ENCODE results near the gene OSBPL5.
"Not testable (repeated sequence)": the region's sequence is repeated elsewhere in the genome, so short reads cannot be mapped to it uniquely, and the experiment has no call there.

Gene OSBPL5

GRCh38 chr11:3120071-3120792 is 44.9 kb downstream of the OSBPL5 start:
- DNase-seq, result no peak

GRCh38 chr11:3119141-3119821 is 45.8 kb downstream of the OSBPL5 start:
- DNase-seq, result no peak

GRCh38 chr11:3115321-3115720 is 49.8 kb downstream of the OSBPL5 start:
- DNase-seq, result no peak

GRCh38 chr11:3113661-3114060 is 51.4 kb downstream of the OSBPL5 start:
- not testable (repeated sequence) for DNase-seq

GRCh38 chr11:3111919-3112690 is 53.0 kb downstream of the OSBPL5 start:
- no peak for DNase-seq

- DNase-seq, result no peak
These were observed 53.6 kb downstream of the OSBPL5 start for GRCh38 chr11:3111466-3111865.

GRCh38 chr11:3109921-3110706 is 55.0 kb downstream of the OSBPL5 start:
- no peak for DNase-seq

- DNase-seq, result no peak
These were observed 55.7 kb downstream of the OSBPL5 start for GRCh38 chr11:3109434-3109833.

- DNase-seq, result no peak
These were observed 56.9 kb downstream of the OSBPL5 start for GRCh38 chr11:3108183-3108721.

GRCh38 chr11:3107608-3108182 is 57.4 kb downstream of the OSBPL5 start:
- DNase-seq, result no peak

- no peak for DNase-seq
These were observed 58.2 kb downstream of the OSBPL5 start for GRCh38 chr11:3106736-3107524.

- DNase-seq, result no peak
These were observed 59.0 kb downstream of the OSBPL5 start for GRCh38 chr11:3105791-3106735.

- DNase-seq, result no peak
These were observed 59.9 kb downstream of the OSBPL5 start for GRCh38 chr11:3104961-3105790.

- DNase-seq, result no peak
These were observed 60.9 kb downstream of the OSBPL5 start for GRCh38 chr11:3104051-3104714.

- DNase-seq, result no peak
These were observed 62.0 kb downstream of the OSBPL5 start for GRCh38 chr11:3103076-3103475.

- DNase-seq, result no peak
These were observed 62.5 kb downstream of the OSBPL5 start for GRCh38 chr11:3102641-3102921.

- DNase-seq, result no peak
These were observed 63.0 kb downstream of the OSBPL5 start for GRCh38 chr11:3101921-3102640.

GRCh38 chr11:3099178-3099577 is 65.9 kb downstream of the OSBPL5 start:
- DNase-seq, result no peak
